A549 (cell line): ENCODE measurements around the gene FNDC7. TPM values are rescaled to one million over a fixed set of nuclear protein-coding genes. Genes with fewer than 3 reads are reported as not detected.

ENCODE experiments used
- CBX2 ChIP-seq: fragments of 200-600 bp; sonication (generic); IDR thresholded peaks from 2 replicates; pipeline ENCODE4 v1.6.1; 2016; ENCODE audit warnings: low read depth, mild to moderate bottlenecking, borderline replicate concordance
- CBX8 ChIP-seq: fragments of 200-600 bp; sonication (generic); IDR thresholded peaks from 2 replicates; pipeline ENCODE4 v1.6.1; 2016
- CHD4 ChIP-seq: fragments of 200-600 bp; sonication (generic); IDR thresholded peaks from 2 replicates; pipeline ENCODE4 v1.6.1; 2016; ENCODE audit warnings: antibody characterized with exemption, mild to moderate bottlenecking, borderline replicate concordance
- EHF ChIP-seq: fragments of 250-450 bp; sonication (Bioruptor Pico); IDR thresholded peaks from 2 replicates; pipeline ENCODE4 v1.5.0; 2020; ENCODE audit warnings: mild to moderate bottlenecking
- FOSL2 ChIP-seq, 2 experiments: fragments of 450-650 bp in 1 of 2; fragments of >200 bp in 1 of 2; sonication (Bioruptor Twin) in 1 of 2; formaldehyde crosslinking; IDR thresholded peaks; 2 replicates each; pipeline versions ENCODE4 v1.5.0 to v1.6.1; 2016 to 2020; ENCODE audit warnings: mild to moderate bottlenecking in 1 of 2, moderate library complexity in 1 of 2
- GATA3 ChIP-seq: IDR thresholded peaks from 2 replicates; pipeline ENCODE4 v1.6.1; 2012; ENCODE audit warnings: borderline replicate concordance
- HDAC2 ChIP-seq: fragments of 200-600 bp; sonication (generic); IDR thresholded peaks from 2 replicates; pipeline ENCODE4 v1.6.1; 2016
- HOXA7 ChIP-seq: fragments of 250-450 bp; sonication (Bioruptor Pico); IDR thresholded peaks from 2 replicates; pipeline ENCODE4 v1.5.0; 2020; ENCODE audit warnings: mild to moderate bottlenecking, moderate library complexity
- HOXB13 ChIP-seq: fragments of 250-450 bp; sonication (Bioruptor Pico); IDR thresholded peaks from 2 replicates; pipeline ENCODE4 v1.5.0; 2020; ENCODE audit warnings: low read depth, mild to moderate bottlenecking, moderate library complexity
- HOXB5 ChIP-seq: fragments of 250-450 bp; sonication (Bioruptor Pico); IDR thresholded peaks from 2 replicates; pipeline ENCODE4 v1.5.0; 2020; ENCODE audit warnings: mild to moderate bottlenecking, moderate library complexity
- KDM1A ChIP-seq: fragments of 200-600 bp; sonication (generic); IDR thresholded peaks from 2 replicates; pipeline ENCODE4 v1.6.1; 2016; ENCODE audit warnings: low read depth, mild to moderate bottlenecking
- MAFK ChIP-seq: fragments of 450-650 bp; IDR thresholded peaks from 2 replicates; pipeline ENCODE4 v1.6.1; 2014; ENCODE audit not compliant: partially characterized antibody
- NPAS2 ChIP-seq: fragments of 250-450 bp; sonication (Bioruptor Pico); IDR thresholded peaks from 2 replicates; pipeline ENCODE4 v1.8.0; 2022; ENCODE audit warnings: mild to moderate bottlenecking, moderate library complexity, borderline replicate concordance
- NR3C1 ChIP-seq: fragments of >200 bp; sonication (Bioruptor Twin); formaldehyde crosslinking; IDR thresholded peaks from 3 replicates; pipeline ENCODE4 v1.6.1; 2017
- PHF8 ChIP-seq: fragments of 200-600 bp; sonication (generic); IDR thresholded peaks from 2 replicates; pipeline ENCODE4 v1.6.1; 2016; ENCODE audit warnings: low read depth, mild to moderate bottlenecking, antibody characterized with exemption, moderate library complexity, borderline replicate concordance
- POLR2A ChIP-seq: IDR thresholded peaks from 2 replicates; pipeline ENCODE4 v1.6.1; 2012; ENCODE audit warnings: mild to moderate bottlenecking, low read length
- RAD21 ChIP-seq, 2 experiments: fragments of >200 bp in 1 of 2; sonication (Bioruptor Twin) in 1 of 2; formaldehyde crosslinking in 1 of 2; IDR thresholded peaks in 1 of 2; conservative IDR thresholded peaks in 1 of 2; 2 replicates in 1 of 2; 3 replicates in 1 of 2; pipeline ENCODE4 v1.6.1; 2012 to 2018; ENCODE audit warnings: inconsistent platforms in 1 of 2
- RFX5 ChIP-seq: fragments of 450-650 bp; IDR thresholded peaks from 2 replicates; pipeline ENCODE4 v1.7.1; 2014; ENCODE audit warnings: antibody characterized with exemption, mild to moderate bottlenecking, moderate library complexity
- SMC3 ChIP-seq: fragments of >200 bp; sonication (Bioruptor Twin); formaldehyde crosslinking; IDR thresholded peaks from 3 replicates; pipeline ENCODE4 v1.6.1; 2018; ENCODE audit warnings: inconsistent platforms
- SREBF2 ChIP-seq: fragments of 450-650 bp; IDR thresholded peaks from 2 replicates; pipeline ENCODE4 v1.6.1; 2014; ENCODE audit warnings: mild to moderate bottlenecking, moderate library complexity
- TFCP2L1 ChIP-seq: fragments of 250-450 bp; sonication (Bioruptor Pico); IDR thresholded peaks from 2 replicates; pipeline ENCODE4 v1.5.0; 2021; ENCODE audit warnings: mild to moderate bottlenecking
- TP53 ChIP-seq: fragments of 250-450 bp; sonication (Bioruptor Pico); IDR thresholded peaks from 2 replicates; pipeline ENCODE4 v1.5.0; 2021; ENCODE audit warnings: mild to moderate bottlenecking, moderate library complexity
- ZC3H11A ChIP-seq: fragments of 450-650 bp; IDR thresholded peaks from 2 replicates; pipeline ENCODE4 v1.6.1; 2014; ENCODE audit warnings: antibody characterized with exemption, mild to moderate bottlenecking
- ZFP36 ChIP-seq: fragments of 450-650 bp; IDR thresholded peaks from 2 replicates; pipeline ENCODE4 v1.6.1; 2014; ENCODE audit warnings: borderline replicate concordance; ENCODE audit not compliant: partially characterized antibody
- ZSCAN20 ChIP-seq: fragments of 250-450 bp; sonication (Bioruptor Pico); IDR thresholded peaks from 2 replicates; pipeline ENCODE4 v1.8.0; 2022; ENCODE audit warnings: mild to moderate bottlenecking, moderate library complexity
- polyA plus RNA-seq, 4 experiments: library from polyadenylated mRNA; depleted of rRNA in 3 of 4; stranded (reverse); fragments of >200 nt; fragmentation: RNase III in 1 of 4; extraction: RNeasy Plus Mini Kit Qiagen cat#74134 plus additional on column Dnase treatment in 1 of 4; gene quantifications; 2 replicates in 3 of 4; 3 replicates in 1 of 4; pipeline ENCODE4 v1.2.3, GENCODE V29; 2011 to 2017
- TF ChIP-seq, protein P1 (sequence below): fragments of >200 bp; sonication (Bioruptor Twin); formaldehyde crosslinking; IDR thresholded peaks from 3 replicates; pipeline ENCODE4 v1.5.1; 2016
- TF ChIP-seq, protein P2 (sequence below): fragments of >200 bp; sonication (Bioruptor Twin); formaldehyde crosslinking; IDR thresholded peaks from 3 replicates; pipeline ENCODE4 v1.6.1; 2016
- TF ChIP-seq, protein P3 (sequence below): fragments of >200 bp; sonication (Bioruptor Twin); formaldehyde crosslinking; IDR thresholded peaks from 2 replicates; pipeline ENCODE4 v1.6.1; 2016
- TF ChIP-seq, protein P4 (sequence below): fragments of 250-450 bp; sonication (Bioruptor Pico); IDR thresholded peaks from 2 replicates; pipeline ENCODE4 v1.5.0; 2020; ENCODE audit warnings: low read depth, mild to moderate bottlenecking, moderate library complexity
- TF ChIP-seq, protein P5 (sequence below): fragments of 450-650 bp; IDR thresholded peaks from 2 replicates; pipeline ENCODE4 v1.6.1; 2014; ENCODE audit warnings: antibody characterized with exemption
- TF ChIP-seq, protein P6 (sequence below): IDR thresholded peaks from 2 replicates; pipeline ENCODE4 v1.6.1; 2012; ENCODE audit warnings: low read depth, borderline replicate concordance
- TF ChIP-seq, protein P7 (sequence below): IDR thresholded peaks from 2 replicates; pipeline ENCODE4 v1.6.1; 2012
- TF ChIP-seq, protein P8 (sequence below): IDR thresholded peaks from 2 replicates; pipeline ENCODE4 v1.6.1; 2012
- TF ChIP-seq, protein P9 (sequence below): fragments of 250-450 bp; sonication (Bioruptor Pico); IDR thresholded peaks from 2 replicates; pipeline ENCODE4 v1.5.0; 2021; ENCODE audit warnings: mild to moderate bottlenecking, moderate library complexity, borderline replicate concordance

The FNDC7 gene
- polyA plus RNA-seq, 2 of the 4 experiments (the other 2 are of a cell fraction): not detected

DNA sequence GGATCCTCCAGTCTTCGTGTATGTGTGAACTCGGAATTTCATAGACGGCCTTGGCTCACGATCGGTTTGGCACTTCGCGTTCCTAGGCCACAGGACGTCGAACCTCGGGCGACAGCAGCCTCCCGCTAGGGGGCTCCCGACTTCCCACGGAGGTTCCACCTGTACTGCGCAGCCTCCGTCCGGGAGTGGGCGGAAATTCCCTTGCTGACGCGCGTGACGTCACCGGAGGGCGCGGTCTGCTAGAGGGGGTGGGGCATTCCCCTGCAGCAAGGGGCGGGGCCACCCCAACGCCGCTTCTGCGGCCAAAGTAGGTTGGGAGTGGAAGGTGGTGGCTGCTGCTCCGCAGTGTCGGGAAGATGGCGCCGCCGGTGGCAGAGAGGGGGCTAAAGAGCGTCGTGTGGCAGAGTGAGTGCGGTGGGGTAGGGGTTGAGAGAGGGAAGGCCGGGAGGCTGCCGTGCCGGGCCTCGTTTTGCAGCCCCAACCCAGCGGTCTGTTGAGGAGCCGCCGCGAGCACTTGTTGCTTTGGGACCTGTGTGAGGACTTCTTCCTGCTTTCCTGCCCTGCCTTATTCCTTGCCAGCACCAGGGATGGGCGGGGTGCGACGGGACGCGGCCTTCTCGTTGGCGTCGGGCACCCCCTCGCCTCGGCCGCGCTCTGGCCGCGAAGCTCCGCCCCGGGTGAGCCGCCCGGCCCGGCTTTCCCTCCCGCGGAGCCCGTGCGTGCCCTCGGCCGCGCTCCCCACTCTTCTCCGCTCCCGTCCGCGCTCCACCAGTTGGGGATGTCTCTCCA, 33.9 kb downstream of the FNDC7 start, which contains the start of gene STXBP3 (continued):
- TF ChIP-seq, protein P1, sequence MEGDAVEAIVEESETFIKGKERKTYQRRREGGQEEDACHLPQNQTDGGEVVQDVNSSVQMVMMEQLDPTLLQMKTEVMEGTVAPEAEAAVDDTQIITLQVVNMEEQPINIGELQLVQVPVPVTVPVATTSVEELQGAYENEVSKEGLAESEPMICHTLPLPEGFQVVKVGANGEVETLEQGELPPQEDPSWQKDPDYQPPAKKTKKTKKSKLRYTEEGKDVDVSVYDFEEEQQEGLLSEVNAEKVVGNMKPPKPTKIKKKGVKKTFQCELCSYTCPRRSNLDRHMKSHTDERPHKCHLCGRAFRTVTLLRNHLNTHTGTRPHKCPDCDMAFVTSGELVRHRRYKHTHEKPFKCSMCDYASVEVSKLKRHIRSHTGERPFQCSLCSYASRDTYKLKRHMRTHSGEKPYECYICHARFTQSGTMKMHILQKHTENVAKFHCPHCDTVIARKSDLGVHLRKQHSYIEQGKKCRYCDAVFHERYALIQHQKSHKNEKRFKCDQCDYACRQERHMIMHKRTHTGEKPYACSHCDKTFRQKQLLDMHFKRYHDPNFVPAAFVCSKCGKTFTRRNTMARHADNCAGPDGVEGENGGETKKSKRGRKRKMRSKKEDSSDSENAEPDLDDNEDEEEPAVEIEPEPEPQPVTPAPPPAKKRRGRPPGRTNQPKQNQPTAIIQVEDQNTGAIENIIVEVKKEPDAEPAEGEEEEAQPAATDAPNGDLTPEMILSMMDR: peak; percentile 72
- TF ChIP-seq FOSL2 (IDR thresholded peaks at IDR 0.05) (no peak), FOSL2 (CRISPR knock-in tag; IDR thresholded peaks at IDR 0.05) (peak; percentile 37; the same call in 1 of the 2 replicates), ZSCAN20 (CRISPR knock-in tag) (no peak), MAFK (no peak), HOXB13 (CRISPR knock-in tag) (no peak), ZC3H11A (no peak), EHF (no peak), GATA3 (no peak), TP53 (CRISPR knock-in tag) (0 out of 2 replicates have a peak, but pooled peaks have one; percentile 25), POLR2A (peak; percentile 90), NR3C1 (no peak), CHD4 (no peak), CBX2 (no peak), HOXA7 (CRISPR knock-in tag) (no peak), NPAS2 (CRISPR knock-in tag) (no peak), TFCP2L1 (CRISPR knock-in tag) (0 out of 2 replicates have a peak, but pooled peaks have one; percentile 72), SMC3 (peak; percentile 42), CBX8 (no peak), RAD21 (conservative IDR thresholded peaks at IDR 0.05 in 1 of 2, IDR thresholded peaks at IDR 0.05 in 1 of 2) (peak; percentile 31 to 39; a peak in 3 of 5 replicates), RFX5 (0 out of 2 replicates have a peak, but pooled peaks have one; percentile 25), HOXB5 (CRISPR knock-in tag) (no peak), KDM1A (no peak), HDAC2 (no peak), PHF8 (peak; percentile 79), SREBF2 (no peak), ZFP36 (no peak)
- TF ChIP-seq, protein P2, sequence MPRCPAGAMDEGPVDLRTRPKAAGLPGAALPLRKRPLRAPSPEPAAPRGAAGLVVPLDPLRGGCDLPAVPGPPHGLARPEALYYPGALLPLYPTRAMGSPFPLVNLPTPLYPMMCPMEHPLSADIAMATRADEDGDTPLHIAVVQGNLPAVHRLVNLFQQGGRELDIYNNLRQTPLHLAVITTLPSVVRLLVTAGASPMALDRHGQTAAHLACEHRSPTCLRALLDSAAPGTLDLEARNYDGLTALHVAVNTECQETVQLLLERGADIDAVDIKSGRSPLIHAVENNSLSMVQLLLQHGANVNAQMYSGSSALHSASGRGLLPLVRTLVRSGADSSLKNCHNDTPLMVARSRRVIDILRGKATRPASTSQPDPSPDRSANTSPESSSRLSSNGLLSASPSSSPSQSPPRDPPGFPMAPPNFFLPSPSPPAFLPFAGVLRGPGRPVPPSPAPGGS: peak; percentile 60; the same call in 1 of the 3 replicates
- TF ChIP-seq, protein P3, sequence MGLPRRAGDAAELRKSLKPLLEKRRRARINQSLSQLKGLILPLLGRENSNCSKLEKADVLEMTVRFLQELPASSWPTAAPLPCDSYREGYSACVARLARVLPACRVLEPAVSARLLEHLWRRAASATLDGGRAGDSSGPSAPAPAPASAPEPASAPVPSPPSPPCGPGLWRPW: no peak
- TF ChIP-seq, protein P4, sequence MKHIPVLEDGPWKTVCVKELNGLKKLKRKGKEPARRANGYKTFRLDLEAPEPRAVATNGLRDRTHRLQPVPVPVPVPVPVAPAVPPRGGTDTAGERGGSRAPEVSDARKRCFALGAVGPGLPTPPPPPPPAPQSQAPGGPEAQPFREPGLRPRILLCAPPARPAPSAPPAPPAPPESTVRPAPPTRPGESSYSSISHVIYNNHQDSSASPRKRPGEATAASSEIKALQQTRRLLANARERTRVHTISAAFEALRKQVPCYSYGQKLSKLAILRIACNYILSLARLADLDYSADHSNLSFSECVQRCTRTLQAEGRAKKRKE: no peak
- TF ChIP-seq, protein P5, sequence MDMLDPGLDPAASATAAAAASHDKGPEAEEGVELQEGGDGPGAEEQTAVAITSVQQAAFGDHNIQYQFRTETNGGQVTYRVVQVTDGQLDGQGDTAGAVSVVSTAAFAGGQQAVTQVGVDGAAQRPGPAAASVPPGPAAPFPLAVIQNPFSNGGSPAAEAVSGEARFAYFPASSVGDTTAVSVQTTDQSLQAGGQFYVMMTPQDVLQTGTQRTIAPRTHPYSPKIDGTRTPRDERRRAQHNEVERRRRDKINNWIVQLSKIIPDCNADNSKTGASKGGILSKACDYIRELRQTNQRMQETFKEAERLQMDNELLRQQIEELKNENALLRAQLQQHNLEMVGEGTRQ: no peak
- TF ChIP-seq, protein P6, sequence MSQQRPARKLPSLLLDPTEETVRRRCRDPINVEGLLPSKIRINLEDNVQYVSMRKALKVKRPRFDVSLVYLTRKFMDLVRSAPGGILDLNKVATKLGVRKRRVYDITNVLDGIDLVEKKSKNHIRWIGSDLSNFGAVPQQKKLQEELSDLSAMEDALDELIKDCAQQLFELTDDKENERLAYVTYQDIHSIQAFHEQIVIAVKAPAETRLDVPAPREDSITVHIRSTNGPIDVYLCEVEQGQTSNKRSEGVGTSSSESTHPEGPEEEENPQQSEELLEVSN: peak; percentile 67; the same call in 1 of the 2 replicates
- TF ChIP-seq, protein P7, sequence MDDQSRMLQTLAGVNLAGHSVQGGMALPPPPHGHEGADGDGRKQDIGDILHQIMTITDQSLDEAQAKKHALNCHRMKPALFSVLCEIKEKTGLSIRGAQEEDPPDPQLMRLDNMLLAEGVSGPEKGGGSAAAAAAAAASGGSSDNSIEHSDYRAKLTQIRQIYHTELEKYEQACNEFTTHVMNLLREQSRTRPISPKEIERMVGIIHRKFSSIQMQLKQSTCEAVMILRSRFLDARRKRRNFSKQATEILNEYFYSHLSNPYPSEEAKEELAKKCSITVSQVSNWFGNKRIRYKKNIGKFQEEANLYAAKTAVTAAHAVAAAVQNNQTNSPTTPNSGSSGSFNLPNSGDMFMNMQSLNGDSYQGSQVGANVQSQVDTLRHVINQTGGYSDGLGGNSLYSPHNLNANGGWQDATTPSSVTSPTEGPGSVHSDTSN: no peak
- TF ChIP-seq, protein P8, sequence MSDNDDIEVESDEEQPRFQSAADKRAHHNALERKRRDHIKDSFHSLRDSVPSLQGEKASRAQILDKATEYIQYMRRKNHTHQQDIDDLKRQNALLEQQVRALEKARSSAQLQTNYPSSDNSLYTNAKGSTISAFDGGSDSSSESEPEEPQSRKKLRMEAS: peak; percentile 79
- TF ChIP-seq, protein P9, sequence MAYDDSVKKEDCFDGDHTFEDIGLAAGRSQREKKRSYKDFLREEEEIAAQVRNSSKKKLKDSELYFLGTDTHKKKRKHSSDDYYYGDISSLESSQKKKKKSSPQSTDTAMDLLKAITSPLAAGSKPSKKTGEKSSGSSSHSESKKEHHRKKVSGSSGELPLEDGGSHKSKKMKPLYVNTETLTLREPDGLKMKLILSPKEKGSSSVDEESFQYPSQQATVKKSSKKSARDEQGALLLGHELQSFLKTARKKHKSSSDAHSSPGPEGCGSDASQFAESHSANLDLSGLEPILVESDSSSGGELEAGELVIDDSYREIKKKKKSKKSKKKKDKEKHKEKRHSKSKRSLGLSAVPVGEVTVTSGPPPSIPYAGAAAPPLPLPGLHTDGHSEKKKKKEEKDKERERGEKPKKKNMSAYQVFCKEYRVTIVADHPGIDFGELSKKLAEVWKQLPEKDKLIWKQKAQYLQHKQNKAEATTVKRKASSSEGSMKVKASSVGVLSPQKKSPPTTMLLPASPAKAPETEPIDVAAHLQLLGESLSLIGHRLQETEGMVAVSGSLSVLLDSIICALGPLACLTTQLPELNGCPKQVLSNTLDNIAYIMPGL (CRISPR knock-in tag): no peak
